Endothelial cell of umbilical vein (primary cell): ENCODE measurements around the gene ZER1. TPM values are rescaled to one million over a fixed set of nuclear protein-coding genes. Genes with fewer than 3 reads are reported as not detected.

Experiments used
- BruUV-seq: library from RNA; stranded (reverse); fragments of 400-500 nt; replicated peaks from 2 replicates; lab custom pipeline; 2021; lab: Mats Ljungman, UMichigan
- CTCF ChIA-PET: fragments of 300-600, 350-600 bp; sonication (Branson Sonifier 250); formaldehyde crosslinking; loops from one replicate; lab custom pipeline; 2021; ENCODE audit warnings: antibody characterized with exemption, inconsistent platforms; lab: Charles Lee
- POLR2A ChIA-PET: fragments of 300-600, 350-600 bp; sonication (Branson Sonifier 250); formaldehyde crosslinking; loops from one replicate; lab custom pipeline; 2021; ENCODE audit warnings: antibody characterized with exemption, inconsistent platforms; lab: Charles Lee
- DNase-seq: peaks from one replicate; pipeline ENCODE4 v3.0.0-alpha.2; 2011; ENCODE audit warnings: low read depth, low spot score
- FAIRE-seq: peaks from 2 replicates; lab custom pipeline; 2011; peaks lifted over from hg19 to GRCh38; lab: Jason Lieb, UNC
- H2AFZ ChIP-seq: 2 replicates; pipeline ENCODE4 v1.6.0; 2012; ENCODE audit warnings: low read depth, low read length, control low read depth, inconsistent platforms
- H3K27ac ChIP-seq: 2 replicates; pipeline ENCODE4 v1.5.1; 2011; ENCODE audit warnings: low read depth, mild to moderate bottlenecking, control low read depth, low read length, moderate library complexity; ENCODE audit not compliant: insufficient read depth
- H3K27me3 ChIP-seq, 2 experiments: 2 replicates each; pipeline versions ENCODE4 v1.6.0 to v1.6.1; 2011; ENCODE audit warnings: low read length in 2 of 2, mixed read lengths in 1 of 2; ENCODE audit not compliant: control insufficient read depth in 2 of 2, insufficient read depth in 2 of 2
- H3K36me3 ChIP-seq, 2 experiments: 2 replicates in 1 of 2; 3 replicates in 1 of 2; pipeline ENCODE4 v1.5.1; 2011; ENCODE audit warnings: low read length in 2 of 2, mild to moderate bottlenecking in 1 of 2, moderate library complexity in 1 of 2; ENCODE audit not compliant: control insufficient read depth in 2 of 2, insufficient read depth in 2 of 2; ENCODE audit errors: extremely low read depth in 1 of 2
- H3K4me1 ChIP-seq: 3 replicates; pipeline ENCODE4 v1.5.1; 2011; ENCODE audit warnings: mild to moderate bottlenecking, low read length; ENCODE audit not compliant: control insufficient read depth, insufficient read depth; ENCODE audit errors: extremely low read depth
- H3K4me2 ChIP-seq: 2 replicates; pipeline ENCODE4 v1.6.1; 2011; ENCODE audit warnings: low read length, control low read depth, mixed read lengths; ENCODE audit not compliant: insufficient read depth
- H3K4me3 ChIP-seq, 3 experiments: fragments of 200-600 bp in 1 of 3; sonication (generic), shearing (Covaris generic) in 1 of 3; replicated peaks in 1 of 3; 2 replicates each; pipeline ENCODE4 v1.5.1; 2011 to 2016; ENCODE audit warnings: control low read depth in 3 of 3, low read length in 3 of 3, mild to moderate bottlenecking in 2 of 3, inconsistent platforms in 1 of 3, low read depth in 1 of 3, moderate library complexity in 1 of 3; ENCODE audit not compliant: insufficient read depth in 1 of 3
- H3K79me2 ChIP-seq: 2 replicates; pipeline ENCODE4 v1.6.0; 2012; ENCODE audit warnings: low read length, inconsistent platforms; ENCODE audit not compliant: control insufficient read depth, insufficient read depth
- H3K9ac ChIP-seq: replicated peaks from 2 replicates; pipeline ENCODE3; 2011; ENCODE audit warnings: low read length, control low read depth; ENCODE audit not compliant: insufficient read depth; ENCODE audit errors: extremely low read depth
- H3K9me1 ChIP-seq: replicated peaks from 3 replicates; pipeline ENCODE4 v1.6.0; 2011; ENCODE audit warnings: mild to moderate bottlenecking, low read length; ENCODE audit not compliant: control insufficient read depth, insufficient read depth; ENCODE audit errors: extremely low read depth
- H3K9me3 ChIP-seq: replicated peaks from 2 replicates; pipeline ENCODE4 v1.5.1; 2012; ENCODE audit warnings: low read length, inconsistent platforms; ENCODE audit not compliant: control insufficient read depth, insufficient read depth
- H4K20me1 ChIP-seq: replicated peaks from 2 replicates; pipeline ENCODE3; 2011; ENCODE audit warnings: mild to moderate bottlenecking, low read length; ENCODE audit not compliant: control insufficient read depth, insufficient read depth; ENCODE audit errors: extremely low read depth
- JUN ChIP-seq: IDR thresholded peaks from 2 replicates; pipeline ENCODE4 v1.6.1; 2011; ENCODE audit warnings: borderline replicate concordance, low read depth; ENCODE audit not compliant: insufficient read length, insufficient read depth
- POLR2A ChIP-seq: IDR thresholded peaks from 2 replicates; pipeline ENCODE4 v1.6.1; 2012; ENCODE audit warnings: low read depth, mild to moderate bottlenecking, control low read depth, low read length
- POLR2AphosphoS5 ChIP-seq: IDR thresholded peaks from 2 replicates; pipeline ENCODE4 v1.6.1; 2012; ENCODE audit warnings: low read depth, mild to moderate bottlenecking, control low read depth, low read length, moderate library complexity; ENCODE audit not compliant: insufficient read depth
- dilution Hi-C: fragments of 300-500 bp; cut with MboI; formaldehyde crosslinking; loops from one replicate; pipeline ENCODE4 v1.15.0; 2019; ENCODE audit warnings: low sequenced_read_pairs; ENCODE audit not compliant: extremely low pct_ligation_motif_present
- intact Hi-C: fragments of 100-400 bp; cut with micrococcal nuclease; formaldehyde crosslinking; loops from one replicate; pipeline ENCODE4 v1.10.0; 2022
- polyA plus RNA-seq, 4 experiments: library from polyadenylated mRNA; depleted of rRNA in 3 of 4; stranded (reverse) in 3 of 4; unstranded in 1 of 4; fragments of >200 nt; gene quantifications; 2 replicates each; pipeline versions ENCODE4 v1.2.1 to v1.2.3, GENCODE V29; 2011 to 2012; ENCODE audit warnings: missing spikeins in 1 of 4
- total RNA-seq: library from RNA; stranded (reverse); gene quantifications from 2 replicates; pipeline ENCODE4 v1.2.3, GENCODE V29; 2021
- TF ChIP-seq, protein P1 (sequence below): IDR thresholded peaks from 2 replicates; pipeline ENCODE4 v1.6.1; 2011; ENCODE audit not compliant: insufficient read depth, insufficient read length
- TF ChIP-seq, protein P2 (sequence below), 2 donors: IDR thresholded peaks; 1 replicate in 1 of 2; 2 replicates in 1 of 2; pipeline ENCODE4 v1.5.1; 2011; ENCODE audit warnings: low read length in 2 of 2, mild to moderate bottlenecking in 2 of 2, moderate library complexity in 2 of 2, control low read depth in 1 of 2, inconsistent platforms in 1 of 2, low read depth in 1 of 2; ENCODE audit not compliant: insufficient read depth in 1 of 2; ENCODE audit errors: extremely low read depth in 1 of 2

Gene ZER1
- total and polyA plus RNA-seq, 2 donors (not counting 3 experiments of a cell fraction or from before 2014, with no cell fraction given): 23.0 to 29.9 TPM

DNA sequence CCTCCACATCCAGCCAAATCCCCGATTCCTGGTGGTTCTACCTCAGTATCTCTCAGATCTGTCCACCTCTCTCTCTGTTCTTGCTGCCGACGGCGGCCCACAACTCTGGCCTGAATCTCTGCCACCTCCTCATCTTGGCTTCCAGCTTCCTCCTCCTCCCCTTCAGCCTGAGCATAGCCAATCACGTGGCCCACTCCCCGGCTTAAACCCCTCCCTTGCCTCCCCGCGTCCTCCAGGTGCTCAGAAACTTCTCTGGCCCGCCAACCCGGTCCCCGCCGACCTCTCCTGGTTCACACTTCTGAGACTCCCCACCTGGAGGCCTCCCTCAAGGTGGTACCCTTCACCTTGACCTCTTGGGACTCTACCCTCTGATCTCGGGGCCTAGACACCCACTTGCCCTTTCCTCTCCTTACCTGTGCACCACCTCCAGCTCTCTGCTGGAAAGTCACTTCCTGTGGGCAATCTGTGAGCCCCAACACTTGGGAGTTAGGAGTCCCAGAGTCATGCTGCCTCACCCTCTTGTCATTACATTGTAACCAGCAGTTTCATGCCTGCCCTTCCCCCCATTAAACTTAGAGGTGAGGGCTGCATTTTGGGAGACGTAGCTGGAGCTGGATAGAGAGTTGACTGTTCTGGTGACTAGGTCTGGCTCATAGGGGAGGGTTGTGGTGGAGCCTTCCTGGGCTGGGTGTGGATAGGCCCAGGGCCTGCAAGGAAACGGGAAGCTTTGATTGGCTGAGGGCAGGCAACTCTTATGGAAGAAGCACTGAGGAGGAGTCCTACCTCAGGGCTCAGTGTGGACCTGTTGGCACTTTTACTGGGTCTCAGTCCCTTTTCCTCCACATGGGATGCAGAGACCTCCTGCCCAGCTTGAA, 87.2 kb downstream of the ZER1 start:
- H3K27ac ChIP-seq: peak overlapping the region; percentile 65
- no peaks in the 10 kb centered on the region for H3K9me1 ChIP-seq
- ChIA-PET POLR2A (interaction anchor here (0.9 kb wide), 1 partner anchor 49 kb away, joined by 3 read pairs; no protein-coding TSS in a partner anchor), CTCF (interaction anchor here (0.9 to 1.7 kb wide), 7 partner anchors 12 to 134 kb away, joined by 3 to 10 read pairs (median 4); partner anchors contain the start of genes DYNC2I2, ENDOG and PKN3)
- no peaks in the 10 kb centered on the region for H4K20me1 ChIP-seq
- H3K4me2 ChIP-seq: peak overlapping the region; percentile 91
- H3K79me2 ChIP-seq: peaks cover 13% of the 10 kb centered on the region
- BruUV-seq: no TSS peak
- H3K4me1 ChIP-seq: peaks cover 11% of the 10 kb centered on the region
- peak overlapping the region; percentile 92 for H3K9ac ChIP-seq
- H3K9me3 ChIP-seq: no peaks in the 10 kb centered on the region
- TF ChIP-seq JUN: no peak
- peak; percentile 82 for TF ChIP-seq POLR2AphosphoS5
- peak; percentile 90 for TF ChIP-seq POLR2A
- TF ChIP-seq, protein P1, sequence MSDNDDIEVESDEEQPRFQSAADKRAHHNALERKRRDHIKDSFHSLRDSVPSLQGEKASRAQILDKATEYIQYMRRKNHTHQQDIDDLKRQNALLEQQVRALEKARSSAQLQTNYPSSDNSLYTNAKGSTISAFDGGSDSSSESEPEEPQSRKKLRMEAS: peak; percentile 77
- TF ChIP-seq, protein P2, sequence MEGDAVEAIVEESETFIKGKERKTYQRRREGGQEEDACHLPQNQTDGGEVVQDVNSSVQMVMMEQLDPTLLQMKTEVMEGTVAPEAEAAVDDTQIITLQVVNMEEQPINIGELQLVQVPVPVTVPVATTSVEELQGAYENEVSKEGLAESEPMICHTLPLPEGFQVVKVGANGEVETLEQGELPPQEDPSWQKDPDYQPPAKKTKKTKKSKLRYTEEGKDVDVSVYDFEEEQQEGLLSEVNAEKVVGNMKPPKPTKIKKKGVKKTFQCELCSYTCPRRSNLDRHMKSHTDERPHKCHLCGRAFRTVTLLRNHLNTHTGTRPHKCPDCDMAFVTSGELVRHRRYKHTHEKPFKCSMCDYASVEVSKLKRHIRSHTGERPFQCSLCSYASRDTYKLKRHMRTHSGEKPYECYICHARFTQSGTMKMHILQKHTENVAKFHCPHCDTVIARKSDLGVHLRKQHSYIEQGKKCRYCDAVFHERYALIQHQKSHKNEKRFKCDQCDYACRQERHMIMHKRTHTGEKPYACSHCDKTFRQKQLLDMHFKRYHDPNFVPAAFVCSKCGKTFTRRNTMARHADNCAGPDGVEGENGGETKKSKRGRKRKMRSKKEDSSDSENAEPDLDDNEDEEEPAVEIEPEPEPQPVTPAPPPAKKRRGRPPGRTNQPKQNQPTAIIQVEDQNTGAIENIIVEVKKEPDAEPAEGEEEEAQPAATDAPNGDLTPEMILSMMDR (IDR thresholded peaks at IDR 0.05; ENCODE audit: extremely low read depth in 1 of 2, insufficient read depth in 1 of 2, low read depth in 1 of 2, low read length in 2 of 2): no peak
- no peaks in the 10 kb centered on the region for H3K36me3 ChIP-seq
- peak; percentile 82 for FAIRE-seq
- peak; percentile 76 for DNase-seq
- peak overlapping the region; percentile 58 to 90 (median 87) for H3K4me3 ChIP-seq
- dilution Hi-C loops (no loop called here), intact Hi-C loops (loop anchor here (5.0 kb wide), 1 partner anchor 132 kb away; the partner anchor contains the start of gene SPTAN1)
- H3K27me3 ChIP-seq: no peaks in the 10 kb centered on the region
- H2AFZ ChIP-seq: peak overlapping the region; percentile 59
